BE2C (cell line): ENCODE results near the gene ERF.

Experiments used
- DNase-seq: peaks from one replicate; pipeline ENCODE4 v3.0.0-alpha.2; 2020
- H3K27me3 ChIP-seq: fragments of 250-450 bp; sonication (Bioruptor Pico); 2 replicates; pipeline ENCODE4 v1.5.1; 2020; ENCODE audit warnings: mild to moderate bottlenecking
- H3K36me3 ChIP-seq: fragments of 250-450 bp; sonication (Bioruptor Pico); 2 replicates; pipeline ENCODE4 v1.5.1; 2020; ENCODE audit warnings: mild to moderate bottlenecking
- H3K4me1 ChIP-seq: fragments of 250-450 bp; sonication (Bioruptor Pico); 2 replicates; pipeline ENCODE4 v1.5.1; 2020
- H3K4me3 ChIP-seq: 2 replicates; pipeline ENCODE4 v1.5.1; 2011; ENCODE audit warnings: low read depth, low read length
- H3K9me3 ChIP-seq: fragments of 250-450 bp; sonication (Bioruptor Pico); 2 replicates; pipeline ENCODE4 v1.5.1; 2020
- CTCF ChIP-seq: IDR thresholded peaks from 2 replicates; pipeline ENCODE4 v1.5.1; 2012; ENCODE audit warnings: mild to moderate bottlenecking, low read depth, low read length

Gene ERF

GRCh38 chr19:42295831-42296525, 41.0 kb upstream of the ERF start:
- Histone ChIP-seq H3K36me3 (peaks cover 47% of the 10 kb centered on the region), H3K9me3 (no peaks in the 10 kb centered on the region), H3K4me3 (no peak overlapping the region), H3K4me1 (no peaks in the 10 kb centered on the region), H3K27me3 (no peaks in the 10 kb centered on the region)
- peak; percentile 95 for TF ChIP-seq CTCF
- DNase-seq: peak; percentile 89

GRCh38 chr19:42295342-42295741, 40.4 kb upstream of the ERF start:
- H3K4me1 ChIP-seq: no peaks in the 10 kb centered on the region
- no peak for DNase-seq
- no peaks in the 10 kb centered on the region for H3K9me3 ChIP-seq
- TF ChIP-seq CTCF: no peak
- no peaks in the 10 kb centered on the region for H3K27me3 ChIP-seq
- peaks cover 52% of the 10 kb centered on the region for H3K36me3 ChIP-seq
- no peak overlapping the region for H3K4me3 ChIP-seq

- no peak overlapping the region for H3K4me3 ChIP-seq
- DNase-seq: no peak
- TF ChIP-seq CTCF: no peak
- H3K36me3 ChIP-seq: peaks cover 59% of the 10 kb centered on the region
- no peaks in the 10 kb centered on the region for H3K4me1 ChIP-seq
- no peaks in the 10 kb centered on the region for H3K9me3 ChIP-seq
- H3K27me3 ChIP-seq: no peaks in the 10 kb centered on the region
Measured at GRCh38 chr19:42294471-42295137, 39.7 kb upstream of the ERF start.

GRCh38 chr19:42293948-42294347, 39.0 kb upstream of the ERF start:
- Histone ChIP-seq H3K27me3 (no peaks in the 10 kb centered on the region), H3K4me3 (no peak overlapping the region), H3K36me3 (peaks cover 66% of the 10 kb centered on the region), H3K9me3 (no peaks in the 10 kb centered on the region), H3K4me1 (no peaks in the 10 kb centered on the region)
- no peak for DNase-seq
- no peak for TF ChIP-seq CTCF

GRCh38 chr19:42293540-42293939, 38.6 kb upstream of the ERF start:
- Histone ChIP-seq H3K36me3 (peaks cover 69% of the 10 kb centered on the region), H3K4me3 (no peak overlapping the region), H3K27me3 (no peaks in the 10 kb centered on the region), H3K9me3 (no peaks in the 10 kb centered on the region), H3K4me1 (no peaks in the 10 kb centered on the region)
- TF ChIP-seq CTCF: no peak
- no peak for DNase-seq

GRCh38 chr19:42292963-42293362, 38.0 kb upstream of the ERF start:
- Histone ChIP-seq H3K27me3 (no peaks in the 10 kb centered on the region), H3K36me3 (peaks cover 74% of the 10 kb centered on the region), H3K9me3 (no peaks in the 10 kb centered on the region), H3K4me1 (no peaks in the 10 kb centered on the region), H3K4me3 (no peak overlapping the region)
- no peak for TF ChIP-seq CTCF
- no peak for DNase-seq
